Activated naive CD4-positive, alpha-beta T cell treated with anti-CD3 and anti-CD28 coated beads for 36 hours (primary cell): Measurements from ENCODE around the gene LRRC43. TPM values are rescaled to one million over a fixed set of nuclear protein-coding genes. Genes with fewer than 3 reads are reported as not detected.
"Not testable (repeated sequence)": the region's sequence is repeated elsewhere in the genome, so short reads cannot be mapped to it uniquely, and the experiment has no call there.

Experiments
- CTCF ChIA-PET: fragments of 350-600 bp; sonication (Branson Sonifier 250); formaldehyde crosslinking; loops from one replicate; lab custom pipeline; 2021; ENCODE audit warnings: antibody characterized with exemption; lab: Charles Lee
- DNase-seq: peaks from one replicate; pipeline ENCODE4 v3.0.0-alpha.2; 2020
- H3K27ac Mint-ChIP-seq: one replicate; pipeline ENCODE4 v1.8.0; 2021; ENCODE audit warnings: mild to moderate bottlenecking, mixed read lengths
- H3K27me3 Mint-ChIP-seq: one replicate; pipeline ENCODE4 v1.8.0; 2021; ENCODE audit warnings: low read depth, mixed read lengths
- H3K36me3 Mint-ChIP-seq: one replicate; pipeline ENCODE4 v1.8.0; 2021; ENCODE audit warnings: low read depth, mixed read lengths
- H3K4me1 Mint-ChIP-seq: one replicate; pipeline ENCODE4 v1.8.0; 2021; ENCODE audit warnings: low read depth, mixed read lengths
- H3K4me3 Mint-ChIP-seq: one replicate; pipeline ENCODE4 v1.8.0; 2021; ENCODE audit warnings: mild to moderate bottlenecking, moderate library complexity, mixed read lengths
- H3K9me3 Mint-ChIP-seq: one replicate; pipeline ENCODE4 v1.8.0; 2021; ENCODE audit warnings: mixed read lengths
- intact Hi-C: fragments of 100-400 bp; cut with micrococcal nuclease; formaldehyde crosslinking; loops from one replicate; pipeline ENCODE4 v1.15.1; 2023
- total RNA-seq, 2 experiments: library from RNA; stranded (reverse); gene quantifications; one replicate each; pipeline ENCODE4 v1.2.3, GENCODE V29; 2021

LRRC43 gene
- total RNA-seq, 2 experiments from 2014 or later: 0.60 TPM; not detected in 1

- CTCF ChIA-PET: no interaction called here
- Mint-ChIP-seq H3K4me1 (peaks cover 2% of the 10 kb centered on the region), H3K9me3 (no peaks in the 10 kb centered on the region), H3K4me3 (no peak overlapping the region), H3K27me3 (no peaks in the 10 kb centered on the region), H3K36me3 (no peaks in the 10 kb centered on the region), H3K27ac (no peak overlapping the region)
- DNase-seq: no peak
- intact Hi-C loops: no loop called here
Observed at GRCh38 chr12:122162976-122163375, 19.9 kb upstream of the LRRC43 start.

GRCh38 chr12:122166422-122167349 lies 16.2 kb upstream of the LRRC43 start:
- intact Hi-C loops: no loop called here
- H3K27me3 Mint-ChIP-seq: no peaks in the 10 kb centered on the region
- no peak overlapping the region for H3K4me3 Mint-ChIP-seq
- DNase-seq: peak; percentile 30
- no peak overlapping the region for H3K27ac Mint-ChIP-seq
- no peaks in the 10 kb centered on the region for H3K36me3 Mint-ChIP-seq
- H3K4me1 Mint-ChIP-seq: peaks cover 2% of the 10 kb centered on the region
- CTCF ChIA-PET: interaction anchor here (0.6 to 0.8 kb wide), 5 partner anchors 28 to 526 kb away, joined by 3 to 5 read pairs (median 4); no protein-coding TSS in a partner anchor
- no peaks in the 10 kb centered on the region for H3K9me3 Mint-ChIP-seq

GRCh38 chr12:122167356-122167925 lies 15.5 kb upstream of the LRRC43 start:
- no peaks in the 10 kb centered on the region for H3K36me3 Mint-ChIP-seq
- intact Hi-C loops: no loop called here
- H3K4me3 Mint-ChIP-seq: no peak overlapping the region
- H3K9me3 Mint-ChIP-seq: no peaks in the 10 kb centered on the region
- no peaks in the 10 kb centered on the region for H3K4me1 Mint-ChIP-seq
- H3K27me3 Mint-ChIP-seq: no peaks in the 10 kb centered on the region
- CTCF ChIA-PET: interaction anchor here (0.7 to 0.8 kb wide), 2 partner anchors 113 to 526 kb away, joined by 4 read pairs; no protein-coding TSS in a partner anchor
- no peak for DNase-seq
- H3K27ac Mint-ChIP-seq: no peak overlapping the region

GRCh38 chr12:122168492-122168891 lies 14.4 kb upstream of the LRRC43 start:
- no peak overlapping the region for H3K27ac Mint-ChIP-seq
- H3K36me3 Mint-ChIP-seq: no peaks in the 10 kb centered on the region
- intact Hi-C loops: no loop called here
- H3K27me3 Mint-ChIP-seq: no peaks in the 10 kb centered on the region
- DNase-seq: no peak
- no peaks in the 10 kb centered on the region for H3K9me3 Mint-ChIP-seq
- no peak overlapping the region for H3K4me3 Mint-ChIP-seq
- no peaks in the 10 kb centered on the region for H3K4me1 Mint-ChIP-seq
- CTCF ChIA-PET: interaction anchor here (0.6 kb wide), 1 partner anchor 36 kb away, joined by 4 read pairs; no protein-coding TSS in a partner anchor

DNA sequence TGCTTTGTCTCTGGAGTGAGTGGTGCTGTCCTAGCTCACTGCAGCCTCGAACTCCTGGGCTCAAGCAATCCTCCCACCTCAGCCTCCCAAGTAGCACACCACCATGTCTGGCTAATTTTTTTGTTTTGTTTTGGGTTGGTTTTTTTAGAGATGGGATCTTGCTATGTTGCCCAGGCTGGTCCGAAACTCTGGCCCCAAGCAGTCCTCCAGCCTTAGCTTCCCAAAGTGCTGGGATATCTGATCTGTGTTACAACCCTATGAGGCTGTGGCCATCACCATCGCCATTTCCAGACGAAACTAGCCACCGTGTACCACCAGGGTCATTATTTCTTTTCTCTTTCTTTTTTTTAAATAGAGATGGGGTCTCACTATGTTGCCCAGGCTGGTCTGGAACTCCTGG lies 11.5 kb upstream of the LRRC43 start:
- intact Hi-C loops: no loop called here
- DNase-seq: no peak
- CTCF ChIA-PET: interaction anchor here (1.2 kb wide), 1 partner anchor 19 kb away, joined by 3 read pairs; no protein-coding TSS in a partner anchor
- no peaks in the 10 kb centered on the region for H3K4me1 Mint-ChIP-seq
- no peaks in the 10 kb centered on the region for H3K9me3 Mint-ChIP-seq
- no peaks in the 10 kb centered on the region for H3K36me3 Mint-ChIP-seq
- no peak overlapping the region for H3K27ac Mint-ChIP-seq
- no peak overlapping the region for H3K4me3 Mint-ChIP-seq
- no peaks in the 10 kb centered on the region for H3K27me3 Mint-ChIP-seq

- Mint-ChIP-seq H3K27me3 (no peaks in the 10 kb centered on the region), H3K27ac (no peak overlapping the region), H3K4me3 (no peak overlapping the region), H3K9me3 (no peaks in the 10 kb centered on the region), H3K4me1 (no peaks in the 10 kb centered on the region), H3K36me3 (no peaks in the 10 kb centered on the region)
- intact Hi-C loops: no loop called here
- CTCF ChIA-PET: interaction anchor here (1.2 kb wide), 1 partner anchor 18 kb away, joined by 3 read pairs; no protein-coding TSS in a partner anchor
- DNase-seq: no peak
Observed at GRCh38 chr12:122172262-122172939, 10.5 kb upstream of the LRRC43 start.

DNA sequence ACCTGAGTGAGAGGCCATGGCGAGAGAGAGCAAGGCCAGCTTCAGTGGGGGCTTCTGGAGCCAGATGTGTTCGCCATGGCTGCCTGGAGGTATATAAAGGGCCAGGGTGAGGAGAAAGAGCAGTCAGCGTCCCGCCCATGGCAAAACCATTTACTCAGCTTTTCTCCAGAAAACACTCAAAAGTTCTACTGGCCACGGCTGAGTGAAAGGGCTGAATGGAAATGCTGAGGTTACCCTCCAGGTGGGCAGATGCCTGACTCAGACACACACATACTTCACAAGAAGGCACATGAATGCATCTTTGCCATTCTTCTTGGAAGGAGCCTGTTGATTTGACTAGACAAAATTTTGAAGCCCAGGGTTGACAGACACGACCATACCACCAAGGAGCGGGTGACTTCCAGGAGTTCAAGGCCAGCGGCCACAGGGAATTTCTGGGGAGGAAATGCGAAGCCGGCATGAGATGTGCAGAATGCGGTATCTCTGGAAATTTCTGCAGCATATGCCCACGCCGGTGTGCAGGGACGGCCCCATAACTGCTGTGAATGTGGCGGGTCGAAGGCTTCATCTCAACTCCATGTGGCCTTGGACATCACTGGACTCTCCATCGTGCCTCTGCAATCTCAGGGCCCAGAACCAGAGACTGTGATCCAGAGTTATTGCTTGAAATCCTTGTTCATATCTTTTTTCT lies 8.6 kb upstream of the LRRC43 start, which contains the start of gene IL31:
Gene IL31, minus strand, starts transcription at position 67 of the 691 bp plus-strand sequence. Its CDS starts 49 bp downstream, at position 18.
- H3K27ac Mint-ChIP-seq: no peak within 1 kb of the TSS
- no peaks in the 10 kb centered on the region for H3K36me3 Mint-ChIP-seq
- no peak for DNase-seq
- intact Hi-C loops: no loop called here
- CTCF ChIA-PET: interaction anchor here (0.8 to 0.9 kb wide), 2 partner anchors 13 to 850 kb away, joined by 3 to 4 read pairs; no protein-coding TSS in a partner anchor
- H3K4me3 Mint-ChIP-seq: no peak within 1 kb of the TSS
- no peaks in the 10 kb centered on the region for H3K27me3 Mint-ChIP-seq
- no peaks in the 10 kb centered on the region for H3K4me1 Mint-ChIP-seq
- no peaks in the 10 kb centered on the region for H3K9me3 Mint-ChIP-seq

GRCh38 chr12:122176473-122176872 lies 6.5 kb upstream of the LRRC43 start:
- intact Hi-C loops: not testable (repeated sequence)

GRCh38 chr12:122183588-122183940 lies 641 bp downstream of the LRRC43 start:
- H3K36me3 Mint-ChIP-seq: no peaks in the 10 kb centered on the region
- no peaks in the 10 kb centered on the region for H3K9me3 Mint-ChIP-seq
- peak overlapping the region; percentile 75 for H3K4me3 Mint-ChIP-seq
- H3K27me3 Mint-ChIP-seq: peaks cover 7% of the 10 kb centered on the region
- intact Hi-C loops: no loop called here
- DNase-seq: no peak
- H3K27ac Mint-ChIP-seq: no peak overlapping the region
- H3K4me1 Mint-ChIP-seq: peaks cover 7% of the 10 kb centered on the region
- CTCF ChIA-PET: interaction anchor here (1.5 kb wide), 1 partner anchor 53 kb away, joined by 4 read pairs; no protein-coding TSS in a partner anchor

More at GRCh38 chr12:122176473-122176872, 6.5 kb upstream of the LRRC43 start:
- H3K4me3 Mint-ChIP-seq, DNase-seq, CTCF ChIA-PET, H3K4me1 Mint-ChIP-seq, H3K9me3 Mint-ChIP-seq, H3K36me3 Mint-ChIP-seq, H3K27me3 Mint-ChIP-seq, H3K27ac Mint-ChIP-seq: not testable (repeated sequence)

GRCh38 chr12:122184517-122184916 lies 1.6 kb downstream of the LRRC43 start:
- intact Hi-C loops: no loop called here
- H3K9me3 Mint-ChIP-seq: no peaks in the 10 kb centered on the region
- DNase-seq: no peak
- no peak overlapping the region for H3K27ac Mint-ChIP-seq
- peaks cover 7% of the 10 kb centered on the region for H3K27me3 Mint-ChIP-seq
- no peaks in the 10 kb centered on the region for H3K36me3 Mint-ChIP-seq
- H3K4me1 Mint-ChIP-seq: peaks cover 7% of the 10 kb centered on the region
- CTCF ChIA-PET: interaction anchor here (0.7 kb wide), 1 partner anchor 42 kb away, joined by 3 read pairs; no protein-coding TSS in a partner anchor
- H3K4me3 Mint-ChIP-seq: no peak overlapping the region

DNA sequence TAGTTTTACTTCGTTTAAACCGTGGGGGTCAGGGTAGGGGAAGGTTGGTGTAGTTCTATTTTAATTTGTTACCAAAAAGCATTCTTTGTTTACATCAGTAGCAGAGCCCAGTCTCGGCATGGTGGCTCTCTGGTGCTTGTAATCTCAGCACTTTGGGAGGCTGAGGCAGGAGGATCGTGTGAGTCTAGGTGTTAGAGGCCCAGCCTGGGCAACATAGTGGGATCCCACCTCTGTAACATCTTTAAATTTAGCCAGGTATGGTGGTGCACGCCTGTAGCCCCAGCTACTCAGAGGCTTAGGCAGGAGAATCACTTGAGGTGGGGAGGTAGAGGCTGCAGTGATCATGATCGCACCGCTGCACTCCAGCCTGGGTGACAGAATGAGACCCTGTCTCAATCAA lies 2.2 kb downstream of the LRRC43 start:
- no peaks in the 10 kb centered on the region for H3K9me3 Mint-ChIP-seq
- H3K27ac Mint-ChIP-seq: no peak overlapping the region
- no peak overlapping the region for H3K4me3 Mint-ChIP-seq
- DNase-seq: no peak
- peaks cover 7% of the 10 kb centered on the region for H3K4me1 Mint-ChIP-seq
- CTCF ChIA-PET: no interaction called here
- peaks cover 7% of the 10 kb centered on the region for H3K27me3 Mint-ChIP-seq
- H3K36me3 Mint-ChIP-seq: no peaks in the 10 kb centered on the region
- intact Hi-C loops: no loop called here
